Keratinocyte (primary cell): ENCODE data around the gene CD2.

Experiments
- EZH2 ChIP-seq: IDR thresholded peaks from one replicate; pipeline ENCODE4 v1.6.1; 2012; ENCODE audit warnings: inconsistent platforms, mild to moderate bottlenecking, low read length, moderate library complexity
- TF ChIP-seq, protein P1 (sequence below), 3 experiments: IDR thresholded peaks in 1 of 3; conservative IDR thresholded peaks in 1 of 3; optimal IDR thresholded peaks in 1 of 3; 2 replicates in 2 of 3; 3 replicates in 1 of 3; pipeline versions ENCODE3 to v1.5.1; 2011; ENCODE audit warnings: low read length in 3 of 3, mild to moderate bottlenecking in 3 of 3, moderate library complexity in 2 of 3, control low read depth in 1 of 3, inconsistent platforms in 1 of 3; ENCODE audit not compliant: insufficient read depth in 2 of 3; ENCODE audit errors: extremely low read depth in 1 of 3

DNA sequence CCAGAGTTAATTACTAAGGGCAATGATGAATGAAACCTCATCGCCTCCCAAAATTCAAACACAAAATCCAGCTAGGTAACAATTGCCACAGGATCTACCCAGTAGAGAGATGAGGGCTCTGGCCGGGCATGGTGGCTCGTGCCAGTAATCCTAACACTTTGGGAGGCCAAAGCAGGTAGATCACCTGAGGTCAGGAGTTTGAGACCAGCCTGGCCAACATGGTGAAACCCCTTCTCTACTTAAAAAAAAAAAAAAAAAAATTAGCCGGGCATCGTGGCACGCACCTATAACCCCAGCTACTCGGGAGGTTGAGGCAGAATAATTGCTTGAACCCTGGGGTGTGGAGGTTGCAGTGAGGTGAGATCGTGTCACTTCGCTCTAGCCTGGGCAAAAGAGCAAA lies 15.8 kb downstream of the CD2 start:
- TF ChIP-seq, protein P1, sequence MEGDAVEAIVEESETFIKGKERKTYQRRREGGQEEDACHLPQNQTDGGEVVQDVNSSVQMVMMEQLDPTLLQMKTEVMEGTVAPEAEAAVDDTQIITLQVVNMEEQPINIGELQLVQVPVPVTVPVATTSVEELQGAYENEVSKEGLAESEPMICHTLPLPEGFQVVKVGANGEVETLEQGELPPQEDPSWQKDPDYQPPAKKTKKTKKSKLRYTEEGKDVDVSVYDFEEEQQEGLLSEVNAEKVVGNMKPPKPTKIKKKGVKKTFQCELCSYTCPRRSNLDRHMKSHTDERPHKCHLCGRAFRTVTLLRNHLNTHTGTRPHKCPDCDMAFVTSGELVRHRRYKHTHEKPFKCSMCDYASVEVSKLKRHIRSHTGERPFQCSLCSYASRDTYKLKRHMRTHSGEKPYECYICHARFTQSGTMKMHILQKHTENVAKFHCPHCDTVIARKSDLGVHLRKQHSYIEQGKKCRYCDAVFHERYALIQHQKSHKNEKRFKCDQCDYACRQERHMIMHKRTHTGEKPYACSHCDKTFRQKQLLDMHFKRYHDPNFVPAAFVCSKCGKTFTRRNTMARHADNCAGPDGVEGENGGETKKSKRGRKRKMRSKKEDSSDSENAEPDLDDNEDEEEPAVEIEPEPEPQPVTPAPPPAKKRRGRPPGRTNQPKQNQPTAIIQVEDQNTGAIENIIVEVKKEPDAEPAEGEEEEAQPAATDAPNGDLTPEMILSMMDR (optimal IDR thresholded peaks at IDR 0.05 in 1 of 3, IDR thresholded peaks at IDR 0.05 in 1 of 3, conservative IDR thresholded peaks at IDR 0.05 in 1 of 3; ENCODE audit: extremely low read depth in 1 of 3, insufficient read depth in 2 of 3, low read length in 3 of 3), result no peak
- no peak for TF ChIP-seq EZH2
